LNCaP clone FGC (cell line): Measurements from ENCODE around the gene CABP7.

ENCODE experiments used
- DNase-seq: peaks from one replicate; pipeline ENCODE4 v3.0.0-alpha.2; 2011; ENCODE audit warnings: low read depth
- H3K4me3 ChIP-seq: 2 replicates; pipeline ENCODE4 v1.5.1; 2011; ENCODE audit warnings: mild to moderate bottlenecking, low read depth, low read length, control low read depth
- TF ChIP-seq, protein P1 (sequence below): IDR thresholded peaks from 2 replicates; pipeline ENCODE4 v1.5.1; 2012; ENCODE audit warnings: mild to moderate bottlenecking; ENCODE audit not compliant: control insufficient read depth, insufficient read depth; ENCODE audit errors: extremely low read depth

Gene CABP7

DNA sequence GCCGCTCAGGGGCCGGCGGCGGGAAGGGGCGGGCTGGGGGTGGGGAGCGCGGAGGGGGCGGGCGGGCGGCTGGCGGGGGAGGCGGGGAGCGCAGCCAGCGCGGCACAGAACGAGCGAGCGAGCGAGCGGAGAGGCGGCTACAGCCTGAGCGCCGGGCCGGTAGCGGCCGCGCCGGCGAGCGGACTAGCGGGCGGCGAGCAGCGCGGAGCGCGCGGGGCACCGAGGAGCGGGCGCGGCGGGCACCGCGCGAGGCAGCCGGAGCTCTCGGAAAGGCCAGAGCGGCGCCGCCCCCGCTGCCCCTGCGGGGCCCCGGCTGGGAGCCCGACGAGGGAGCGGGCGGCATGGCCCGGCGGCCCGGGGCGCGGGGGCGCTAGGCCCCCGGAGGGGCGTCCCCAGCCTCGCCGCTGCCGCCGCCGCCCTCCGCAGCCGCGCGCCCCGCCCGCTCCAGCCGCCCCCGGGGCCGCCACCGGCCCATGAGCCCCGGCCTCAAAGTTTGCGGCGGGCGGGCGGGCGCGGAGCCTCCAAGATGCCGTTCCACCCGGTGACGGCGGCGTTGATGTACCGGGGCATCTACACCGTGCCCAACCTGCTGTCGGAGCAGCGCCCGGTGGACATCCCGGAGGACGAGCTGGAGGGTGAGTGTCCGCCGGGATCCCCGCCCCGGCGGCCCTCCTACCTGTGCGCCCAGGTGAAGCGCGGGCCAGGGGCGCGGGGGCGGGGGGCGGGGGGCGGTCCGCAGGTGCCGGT is at the start of gene CABP7:
CABP7 (plus strand) TSS at position 105 of the 747 bp plus-strand sequence; CDS start at position 527, 422 bp downstream.
- H3K4me3 ChIP-seq, result no peak within 1 kb of the TSS

DNA sequence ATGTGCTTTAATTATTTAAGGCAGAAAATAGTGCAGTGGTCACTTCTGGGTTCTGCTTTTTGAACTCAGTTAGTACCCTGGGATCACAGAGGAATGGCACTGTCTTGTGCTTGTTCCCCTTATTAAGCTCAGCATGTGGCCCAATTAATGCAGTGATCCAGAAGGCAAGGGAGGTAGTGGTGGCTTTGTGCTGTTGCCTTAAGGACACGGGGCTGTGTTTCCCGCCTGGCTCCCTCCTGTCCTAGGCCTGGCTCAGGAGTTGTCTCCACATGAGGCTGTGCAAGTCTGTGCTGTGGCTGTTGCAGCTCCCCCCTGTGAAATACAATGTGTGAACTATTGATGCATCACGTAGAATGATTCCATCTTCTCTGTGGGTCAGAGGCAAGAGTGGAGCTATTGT is 49.2 kb upstream of the CABP7 start:
- H3K4me3 ChIP-seq, result no peak overlapping the region
- TF ChIP-seq, protein P1, sequence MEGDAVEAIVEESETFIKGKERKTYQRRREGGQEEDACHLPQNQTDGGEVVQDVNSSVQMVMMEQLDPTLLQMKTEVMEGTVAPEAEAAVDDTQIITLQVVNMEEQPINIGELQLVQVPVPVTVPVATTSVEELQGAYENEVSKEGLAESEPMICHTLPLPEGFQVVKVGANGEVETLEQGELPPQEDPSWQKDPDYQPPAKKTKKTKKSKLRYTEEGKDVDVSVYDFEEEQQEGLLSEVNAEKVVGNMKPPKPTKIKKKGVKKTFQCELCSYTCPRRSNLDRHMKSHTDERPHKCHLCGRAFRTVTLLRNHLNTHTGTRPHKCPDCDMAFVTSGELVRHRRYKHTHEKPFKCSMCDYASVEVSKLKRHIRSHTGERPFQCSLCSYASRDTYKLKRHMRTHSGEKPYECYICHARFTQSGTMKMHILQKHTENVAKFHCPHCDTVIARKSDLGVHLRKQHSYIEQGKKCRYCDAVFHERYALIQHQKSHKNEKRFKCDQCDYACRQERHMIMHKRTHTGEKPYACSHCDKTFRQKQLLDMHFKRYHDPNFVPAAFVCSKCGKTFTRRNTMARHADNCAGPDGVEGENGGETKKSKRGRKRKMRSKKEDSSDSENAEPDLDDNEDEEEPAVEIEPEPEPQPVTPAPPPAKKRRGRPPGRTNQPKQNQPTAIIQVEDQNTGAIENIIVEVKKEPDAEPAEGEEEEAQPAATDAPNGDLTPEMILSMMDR, result no peak
- DNase-seq, result no peak

More for the DNA sequence above, at the start of gene CABP7:
- TF ChIP-seq, protein P1, result no peak
- no peak for DNase-seq

DNA sequence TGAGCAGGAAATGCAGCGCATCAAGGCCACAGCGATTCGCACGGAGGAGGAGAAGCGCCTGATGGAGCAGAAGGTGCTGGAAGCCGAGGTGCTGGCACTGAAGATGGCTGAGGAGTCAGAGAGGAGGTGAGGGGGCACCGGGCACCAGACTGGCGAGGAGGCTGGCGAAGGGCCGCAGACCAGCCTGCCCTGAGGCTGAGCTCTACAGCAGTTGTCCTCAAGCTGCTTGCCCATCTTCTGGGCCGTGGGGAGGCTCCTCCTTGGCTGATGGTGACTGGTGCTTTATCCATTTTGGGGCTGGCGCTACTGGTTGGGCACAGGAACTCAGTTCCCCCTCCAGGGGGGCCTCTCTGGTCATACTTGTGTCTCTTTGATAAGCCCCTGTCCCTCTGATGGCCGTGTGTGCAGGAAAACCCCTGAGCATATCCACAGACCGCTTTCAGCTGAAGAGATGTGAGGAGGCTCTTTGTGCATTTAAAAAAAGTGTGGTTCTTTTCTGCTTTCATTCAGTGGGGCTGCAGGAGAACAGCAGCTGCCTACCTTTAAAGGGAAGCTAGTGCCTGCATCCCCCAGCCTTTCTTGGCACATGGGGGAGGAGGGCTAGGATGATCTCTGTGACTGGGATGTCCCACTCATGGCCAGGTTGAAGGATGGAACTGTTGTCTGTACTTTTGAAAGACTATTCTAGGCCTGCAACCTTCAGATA is 46.3 kb upstream of the CABP7 start:
- TF ChIP-seq, protein P1, result no peak
- no peak for DNase-seq
- H3K4me3 ChIP-seq, result no peak overlapping the region

DNA sequence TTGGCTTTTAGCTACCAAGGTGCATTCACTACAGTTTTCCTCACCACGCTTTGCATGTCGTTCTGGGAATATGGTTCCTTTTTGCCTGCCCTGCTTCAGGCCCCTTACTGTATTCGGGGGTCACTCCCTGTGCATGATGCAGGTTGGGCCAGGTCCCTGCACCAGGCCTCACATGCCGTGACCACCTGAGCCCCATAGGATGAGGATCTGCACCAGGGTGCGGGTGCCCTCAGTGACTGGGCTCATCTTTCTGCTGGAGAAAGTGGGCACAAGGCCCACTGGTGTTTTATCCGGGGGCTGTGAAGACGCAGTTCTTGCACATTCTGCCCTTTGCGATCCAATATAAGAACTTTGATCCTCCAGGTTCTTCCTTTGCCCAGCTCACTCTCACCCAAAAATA is 45.7 kb upstream of the CABP7 start:
- TF ChIP-seq, protein P1, result no peak
- H3K4me3 ChIP-seq, result no peak overlapping the region
- DNase-seq, result no peak

DNA sequence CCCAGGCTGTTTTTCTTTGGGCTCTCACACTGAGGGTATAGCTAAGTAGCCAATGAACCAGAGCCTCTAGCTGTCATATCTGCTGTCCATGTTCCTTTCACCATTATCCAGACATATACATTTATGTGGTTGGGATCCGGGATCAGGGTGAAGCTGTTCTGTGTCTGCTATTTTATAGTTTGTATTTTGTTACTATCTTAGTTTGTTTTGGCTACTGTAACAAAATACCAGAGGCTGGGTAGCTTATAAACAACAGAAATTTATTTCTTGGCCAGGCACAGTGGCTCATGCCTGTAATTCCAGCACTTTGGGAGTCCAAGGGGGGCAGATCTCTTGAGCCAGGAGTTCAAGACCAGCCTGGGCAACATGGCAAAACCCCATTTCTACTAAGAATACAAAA is 40.5 kb upstream of the CABP7 start:
- peak; percentile 71 for DNase-seq
- TF ChIP-seq, protein P1, result no peak
- H3K4me3 ChIP-seq, result no peak overlapping the region

DNA sequence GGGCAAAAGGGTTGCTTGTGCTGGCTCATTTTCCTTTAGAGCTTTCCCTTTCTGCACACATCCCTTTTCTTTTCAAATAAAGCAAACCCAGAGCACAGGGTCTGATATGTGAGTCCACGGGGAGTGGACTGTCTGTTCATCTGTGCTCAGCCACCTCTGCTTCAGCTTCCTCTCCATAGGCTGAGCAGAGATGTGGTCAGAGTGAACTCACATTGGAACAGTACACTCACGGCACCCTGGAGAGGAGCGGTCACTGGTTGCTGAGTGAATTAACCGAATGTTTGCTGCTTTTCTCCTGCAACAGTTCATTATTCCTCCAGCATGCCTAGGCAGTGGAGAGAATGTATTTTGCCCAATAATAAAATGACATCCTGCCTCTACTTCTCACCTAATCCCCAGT is 36.3 kb upstream of the CABP7 start:
- TF ChIP-seq, protein P1, result no peak
- no peak for DNase-seq
- no peak overlapping the region for H3K4me3 ChIP-seq
